A172 (cell line): Measurements from ENCODE around the gene CA5A. TPM values are rescaled to one million over a fixed set of nuclear protein-coding genes. Genes with fewer than 3 reads are reported as not detected.

Source experiments
- DNase-seq: peaks from one replicate; pipeline ENCODE4 v3.0.0-alpha.2; 2015; ENCODE audit warnings: low spot score
- total RNA-seq: library from RNA; depleted of rRNA; stranded (reverse); fragments of >200 nt; shearing (Covaris generic); gene quantifications from 2 replicates; pipeline ENCODE4 v1.2.3, GENCODE V29; 2014

CA5A gene
- total RNA-seq, 1 experiment from 2014 or later: not detected

DNA sequence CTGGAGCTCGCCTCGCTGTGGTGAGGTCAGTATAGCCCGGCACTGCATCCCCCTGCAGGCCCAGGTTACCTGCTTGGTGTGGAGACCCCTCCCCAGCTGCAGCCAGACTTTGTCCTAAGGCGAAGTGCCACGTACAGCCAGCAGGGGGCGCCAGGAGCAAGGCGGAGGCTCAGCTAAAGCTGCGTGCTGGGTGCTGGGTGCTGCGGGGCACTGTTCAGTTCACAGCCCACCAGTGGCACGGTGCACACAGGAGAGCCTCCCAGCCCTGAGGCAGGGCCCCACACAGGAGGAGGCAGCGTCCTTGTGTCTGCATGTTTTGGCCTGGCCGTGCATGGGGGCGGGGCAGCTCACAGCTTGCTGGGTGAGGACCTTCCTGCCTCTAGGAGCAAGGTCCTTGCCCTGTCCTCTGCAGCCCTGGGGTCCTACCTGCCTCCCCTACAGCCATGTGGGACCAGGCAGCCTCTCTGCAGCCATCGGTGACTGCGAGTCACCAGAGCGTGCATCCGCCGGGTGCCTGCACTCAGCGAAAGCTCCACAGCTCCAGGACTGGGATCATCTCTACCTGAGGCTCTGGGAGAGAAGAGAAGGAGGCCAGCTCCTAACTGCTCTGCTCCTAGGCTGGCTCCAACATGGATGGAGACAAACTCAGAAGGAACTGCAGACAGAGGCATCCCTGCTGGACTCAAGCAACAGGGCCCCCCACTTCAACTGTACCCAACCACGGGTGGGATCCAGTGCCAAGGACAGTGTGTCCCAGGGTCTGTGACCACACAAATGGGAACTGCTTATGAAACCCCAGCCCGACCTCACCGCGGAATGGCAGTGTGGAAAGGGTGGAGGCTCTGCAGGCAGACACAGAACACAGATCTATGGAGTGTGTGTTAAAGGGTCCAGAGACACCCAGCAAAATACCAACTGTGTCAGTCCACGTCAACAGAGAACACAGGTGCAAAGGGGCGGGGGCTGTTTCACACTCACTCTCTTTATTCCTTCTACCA is 86.0 kb downstream of the CA5A start:
- DNase-seq: no peak

GRCh38 chr16:87849419-87850008 is 86.8 kb downstream of the CA5A start:
- DNase-seq: no peak

GRCh38 chr16:87848676-87849345 is 87.5 kb downstream of the CA5A start:
- no peak for DNase-seq

- no peak for DNase-seq
Observed at GRCh38 chr16:87847785-87848675, 88.3 kb downstream of the CA5A start.

DNA sequence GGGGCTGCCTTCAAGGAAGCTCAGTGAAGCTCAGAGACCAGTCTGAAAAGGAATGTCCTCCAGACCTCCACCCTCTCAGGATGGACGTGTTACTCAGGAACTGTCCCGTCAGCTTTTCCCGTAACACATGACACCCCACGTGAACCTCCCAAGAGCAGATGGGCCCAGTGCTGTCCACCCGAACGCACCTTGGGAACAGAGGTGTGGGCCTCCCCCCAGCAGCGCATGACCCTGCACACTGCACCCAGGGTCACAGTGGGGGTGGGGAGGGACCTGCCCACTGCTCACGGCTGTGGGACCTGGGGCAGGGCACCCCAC is 88.9 kb downstream of the CA5A start:
- DNase-seq: no peak

- no peak for DNase-seq
Observed at GRCh38 chr16:87846705-87847466, 89.4 kb downstream of the CA5A start.

- no peak for DNase-seq
Observed at GRCh38 chr16:87845807-87846619, 90.3 kb downstream of the CA5A start.

GRCh38 chr16:87845213-87845612 is 91.1 kb downstream of the CA5A start:
- no peak for DNase-seq

- no peak for DNase-seq
Observed at GRCh38 chr16:87844809-87845208, 91.5 kb downstream of the CA5A start.

GRCh38 chr16:87844120-87844733 is 92.1 kb downstream of the CA5A start:
- no peak for DNase-seq

DNA sequence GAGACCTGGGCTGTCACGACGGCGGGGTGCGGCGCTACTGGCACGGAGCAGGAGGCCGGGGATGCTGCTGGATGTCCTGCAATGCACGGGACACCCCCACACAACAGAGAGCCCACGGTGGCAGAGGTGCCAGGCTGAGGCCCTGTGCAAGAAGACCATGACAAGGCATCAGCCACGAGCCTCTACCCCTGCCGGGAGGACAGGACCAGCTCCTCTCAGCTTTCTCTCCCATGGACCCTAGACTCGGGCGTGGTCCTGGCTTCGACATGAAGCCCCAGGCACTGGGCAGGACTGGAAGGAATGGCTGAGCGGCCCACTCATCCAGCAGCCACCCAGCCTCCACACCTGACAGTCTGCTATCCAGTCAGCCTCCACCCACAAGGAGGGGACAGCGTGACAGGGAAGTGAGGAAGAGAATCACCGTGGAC is 92.6 kb downstream of the CA5A start:
- no peak for DNase-seq

DNA sequence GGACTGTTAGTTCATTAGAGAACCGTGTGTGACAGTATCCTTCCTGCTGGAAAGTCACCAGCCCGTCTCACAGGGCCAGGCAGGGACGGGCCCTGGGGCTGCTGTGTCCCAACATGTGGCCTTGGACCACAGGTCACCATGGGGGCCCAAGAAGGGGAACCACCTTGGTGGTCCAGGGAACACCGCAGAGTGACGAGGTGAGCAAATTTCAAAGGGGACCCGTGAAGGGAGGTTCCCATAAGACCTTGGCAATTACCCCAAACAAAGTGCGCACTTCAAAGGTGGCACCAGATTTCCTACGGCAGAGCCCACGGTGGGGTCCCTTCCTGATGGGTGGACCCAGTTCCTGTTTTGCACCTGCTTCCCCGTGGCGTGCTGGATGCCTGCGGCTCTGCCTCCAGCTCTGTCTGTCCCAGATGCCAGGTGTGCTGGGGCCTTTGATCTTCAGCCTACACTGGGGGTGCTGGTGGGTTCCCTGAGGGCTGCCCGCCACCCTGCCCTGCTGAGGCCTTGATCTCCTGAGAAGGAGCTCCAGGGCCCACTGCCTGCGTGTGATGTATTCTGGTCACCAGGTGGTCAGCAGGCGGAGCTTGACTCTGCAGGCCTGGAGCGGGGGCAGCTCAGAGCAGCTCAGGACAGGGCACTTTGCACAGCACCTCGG is 94.0 kb downstream of the CA5A start:
- DNase-seq: no peak

- DNase-seq: no peak
Observed at GRCh38 chr16:87841340-87842208, 94.8 kb downstream of the CA5A start.

DNA sequence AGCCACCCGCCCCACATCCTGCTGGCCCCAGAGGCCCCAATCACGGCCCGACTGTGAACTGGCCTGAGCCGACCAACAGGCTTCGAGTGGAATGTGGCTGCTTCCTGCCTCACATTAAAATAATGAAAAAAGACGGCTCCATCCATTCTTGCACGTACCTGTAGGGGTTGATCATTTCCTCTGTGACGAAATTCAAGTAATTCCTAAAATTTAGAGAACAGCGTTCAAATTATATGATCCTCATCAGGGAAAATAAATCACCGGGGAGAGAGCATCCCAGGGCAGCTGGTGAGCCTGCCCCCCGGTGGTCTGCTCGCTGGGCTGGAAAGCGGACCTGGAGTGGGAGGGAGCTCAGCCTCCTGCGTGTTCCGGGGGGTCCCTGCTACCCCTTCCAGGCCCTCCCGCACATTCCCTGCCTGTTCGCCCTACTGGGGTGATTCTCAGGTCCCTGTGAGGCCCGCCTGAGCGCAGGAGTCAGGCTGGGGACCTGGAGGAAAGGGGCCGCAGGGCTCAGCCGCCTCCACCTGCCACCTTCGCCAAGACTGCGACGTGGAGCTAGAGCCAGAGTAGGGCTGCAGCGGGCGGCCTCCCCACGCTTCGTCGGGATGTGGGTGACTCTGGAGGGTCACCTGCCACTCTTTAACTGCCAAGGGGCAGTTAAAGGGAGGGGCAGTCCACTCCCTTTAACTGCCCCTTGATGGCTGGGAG is 95.9 kb downstream of the CA5A start:
- DNase-seq: no peak

GRCh38 chr16:87839542-87840270 is 96.6 kb downstream of the CA5A start:
- DNase-seq: no peak

GRCh38 chr16:87838643-87839541 is 97.4 kb downstream of the CA5A start:
- no peak for DNase-seq
